22Rv1 (cell line): ENCODE results near the gene DNASE2.
A peak's percentile ranks its signal among the peaks of the same experiment; 100 is the strongest.

Experiments used
- H3K27ac ChIP-seq: fragments of 450-650 bp; 2 replicates; pipeline ENCODE4 v1.5.1; 2017
- ZFX ChIP-seq: fragments of 450-650 bp; IDR thresholded peaks from 2 replicates; pipeline ENCODE4 v1.6.1; 2017; ENCODE audit warnings: antibody characterized with exemption, borderline replicate concordance
- TF ChIP-seq, protein P1 (sequence below): fragments of 450-650 bp; IDR thresholded peaks from 2 replicates; pipeline ENCODE4 v1.5.1; 2017; ENCODE audit warnings: mild to moderate bottlenecking

DNASE2 gene

DNA sequence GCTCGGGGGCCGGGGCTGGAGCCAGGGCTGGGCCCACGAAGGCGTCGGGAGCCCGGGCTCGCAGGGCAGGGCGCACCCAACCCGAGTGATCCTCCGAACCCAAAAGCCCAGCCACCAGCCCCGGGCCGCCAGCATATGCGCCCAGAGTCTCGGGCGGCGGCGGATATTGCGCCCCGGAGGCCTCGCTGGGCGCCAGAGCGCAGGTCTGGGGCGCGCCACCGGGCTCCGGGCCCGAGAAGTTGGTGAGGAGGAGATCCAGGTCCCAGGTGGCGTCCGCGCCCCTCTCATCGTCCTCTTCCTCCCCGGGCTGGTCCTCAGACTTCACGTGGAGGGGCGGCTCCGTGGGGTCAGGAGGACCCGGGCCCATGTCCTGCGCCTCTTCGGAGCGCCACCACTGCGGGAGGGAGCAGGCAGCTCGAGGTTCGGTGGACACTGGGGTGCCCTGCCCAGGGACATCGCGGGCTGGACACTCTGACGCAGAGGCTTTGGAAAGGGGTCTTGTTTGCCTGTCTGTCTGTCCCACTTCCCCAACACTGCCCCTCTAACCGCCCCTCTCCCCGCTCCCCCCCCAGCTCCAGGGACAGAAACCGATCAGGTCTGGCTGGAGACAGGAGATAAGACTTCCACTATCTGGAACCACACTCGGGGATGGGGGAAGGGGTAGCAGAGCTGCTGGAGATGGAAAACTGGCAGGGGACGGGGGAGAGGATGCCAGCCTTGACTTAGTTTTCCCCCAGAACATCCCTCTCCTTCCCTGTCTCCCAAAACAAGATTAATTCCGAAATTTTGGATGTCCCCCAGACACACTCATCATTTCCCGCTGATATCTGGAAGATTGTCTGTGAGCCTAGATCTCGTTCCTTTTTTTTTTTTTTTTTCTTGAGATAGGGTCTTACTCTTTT, 4.8 kb upstream of the DNASE2 start:
- TF ChIP-seq, protein P1, sequence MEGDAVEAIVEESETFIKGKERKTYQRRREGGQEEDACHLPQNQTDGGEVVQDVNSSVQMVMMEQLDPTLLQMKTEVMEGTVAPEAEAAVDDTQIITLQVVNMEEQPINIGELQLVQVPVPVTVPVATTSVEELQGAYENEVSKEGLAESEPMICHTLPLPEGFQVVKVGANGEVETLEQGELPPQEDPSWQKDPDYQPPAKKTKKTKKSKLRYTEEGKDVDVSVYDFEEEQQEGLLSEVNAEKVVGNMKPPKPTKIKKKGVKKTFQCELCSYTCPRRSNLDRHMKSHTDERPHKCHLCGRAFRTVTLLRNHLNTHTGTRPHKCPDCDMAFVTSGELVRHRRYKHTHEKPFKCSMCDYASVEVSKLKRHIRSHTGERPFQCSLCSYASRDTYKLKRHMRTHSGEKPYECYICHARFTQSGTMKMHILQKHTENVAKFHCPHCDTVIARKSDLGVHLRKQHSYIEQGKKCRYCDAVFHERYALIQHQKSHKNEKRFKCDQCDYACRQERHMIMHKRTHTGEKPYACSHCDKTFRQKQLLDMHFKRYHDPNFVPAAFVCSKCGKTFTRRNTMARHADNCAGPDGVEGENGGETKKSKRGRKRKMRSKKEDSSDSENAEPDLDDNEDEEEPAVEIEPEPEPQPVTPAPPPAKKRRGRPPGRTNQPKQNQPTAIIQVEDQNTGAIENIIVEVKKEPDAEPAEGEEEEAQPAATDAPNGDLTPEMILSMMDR: peak; percentile 23; the same call in 1 of the 2 replicates
- TF ChIP-seq ZFX: no peak
- H3K27ac ChIP-seq: peak overlapping the region; percentile 67

GRCh38 chr19:12884926-12885748, 3.9 kb upstream of the DNASE2 start:
- H3K27ac ChIP-seq: peak overlapping the region; percentile 67
- TF ChIP-seq ZFX: no peak
- TF ChIP-seq, protein P1: peak; percentile 69

DNA sequence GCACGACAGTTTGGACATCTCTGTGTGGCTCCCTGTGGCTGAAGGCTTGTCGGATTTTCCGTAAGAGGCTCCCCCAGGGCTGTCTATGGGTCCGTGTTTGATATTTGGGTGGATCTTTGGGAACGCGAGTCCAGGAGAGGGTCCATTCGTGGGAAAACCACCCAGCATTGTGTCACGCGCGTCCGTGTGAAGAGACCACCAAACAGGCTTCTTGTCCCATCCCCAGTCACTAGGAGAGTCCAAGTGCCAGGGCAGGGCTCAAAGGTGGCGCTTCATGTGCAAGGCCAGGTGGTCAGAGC, 3.3 kb upstream of the DNASE2 start:
- H3K27ac ChIP-seq: peak overlapping the region; percentile 67

DNA sequence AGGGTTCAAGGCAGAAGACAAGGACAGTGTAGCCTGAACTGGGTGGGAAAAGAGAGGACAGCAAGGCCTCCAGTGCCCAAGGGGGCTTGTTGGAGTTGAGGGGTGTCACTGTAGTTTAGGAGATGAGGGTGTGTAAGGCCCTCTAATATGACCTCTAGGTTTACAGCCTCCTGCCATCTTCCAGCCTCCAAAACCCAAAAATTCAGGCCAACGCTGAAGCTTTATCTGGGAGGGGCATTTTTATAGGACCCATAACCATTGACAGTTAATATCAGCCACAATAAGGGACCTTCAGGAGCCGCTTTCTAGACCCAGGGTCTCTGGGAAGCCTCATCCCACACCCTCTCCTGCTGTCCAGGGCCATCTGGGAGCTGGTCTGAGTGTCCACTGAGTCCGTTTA, 3.0 kb upstream of the DNASE2 start:
- TF ChIP-seq, protein P1: no peak
- TF ChIP-seq ZFX: no peak
- H3K27ac ChIP-seq: peak overlapping the region; percentile 67; the same call in 1 of the 2 replicates

More for the DNA sequence above, 3.3 kb upstream of the DNASE2 start:
- TF ChIP-seq, protein P1: no peak
- TF ChIP-seq ZFX: no peak

- no peak overlapping the region for H3K27ac ChIP-seq
- TF ChIP-seq, protein P1: no peak
- TF ChIP-seq ZFX: no peak
Observed at GRCh38 chr19:12882589-12882988, 1.3 kb upstream of the DNASE2 start.

DNA sequence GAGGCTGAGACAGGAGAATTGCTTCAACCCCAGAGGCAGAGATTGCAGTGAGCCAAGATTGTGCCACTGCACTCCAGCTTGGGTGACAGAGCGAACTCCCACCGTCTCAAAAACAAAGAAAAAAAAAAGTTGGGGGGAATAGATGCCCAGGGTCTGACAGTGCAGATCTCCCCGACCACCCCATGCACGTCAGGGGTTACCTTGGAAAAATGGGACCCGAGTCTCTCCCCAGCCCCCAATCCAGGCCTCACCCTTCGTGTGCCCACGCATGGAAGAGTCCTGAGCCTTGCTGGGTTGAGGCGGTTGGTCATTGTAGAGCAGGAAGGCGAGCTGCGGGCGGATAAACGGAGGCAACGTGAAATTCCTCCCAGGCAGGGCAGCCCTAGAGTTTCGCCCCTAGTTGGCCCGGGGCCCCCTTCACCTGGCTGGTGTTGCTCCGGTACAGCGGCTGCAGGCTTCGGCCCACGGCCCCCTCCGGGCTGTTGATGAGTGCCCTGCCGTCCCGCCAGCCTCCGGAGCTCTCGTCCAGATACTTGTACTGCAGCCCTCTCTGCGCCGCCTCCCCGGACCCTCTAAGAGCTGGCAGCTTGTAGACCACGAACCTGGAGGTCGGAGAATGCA, 588 bp downstream of the DNASE2 start:
- TF ChIP-seq ZFX: no peak
- TF ChIP-seq, protein P1: no peak
- peak overlapping the region; percentile 81 for H3K27ac ChIP-seq

DNA sequence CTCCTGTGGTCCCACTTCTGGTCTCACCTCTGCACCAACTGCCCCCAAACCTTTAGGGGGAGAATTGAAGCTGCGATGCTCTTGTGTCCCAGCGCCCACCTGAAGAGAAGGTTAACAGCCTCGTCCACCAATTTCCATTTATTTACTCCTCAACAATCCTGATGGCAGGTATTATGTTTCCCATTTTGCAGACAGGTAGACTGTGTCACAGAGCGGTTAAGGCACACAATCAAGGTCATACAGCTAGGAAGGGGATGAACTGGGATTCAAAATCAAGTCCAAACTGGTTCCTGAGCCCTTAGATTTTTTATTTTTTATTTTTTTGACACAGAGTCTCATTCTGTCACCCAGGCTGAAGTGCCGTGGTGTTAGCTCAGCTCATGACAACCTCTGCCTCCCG, 6.2 kb downstream of the DNASE2 start:
- 0 out of 2 replicates have a peak overlapping the region, but pooled peaks have one; percentile 91 for H3K27ac ChIP-seq
- TF ChIP-seq, protein P1: no peak
- no peak for TF ChIP-seq ZFX
